GM19397 (cell line): ENCODE results near the gene GP1BB.

Source experiments
- ATAC-seq: cut with Tn5 transposase; IDR thresholded peaks from one replicate; pipeline ENCODE4 v1.9.1; 2021; ENCODE audit warnings: mild to moderate bottlenecking, moderate library complexity; ENCODE audit not compliant: unreplicated experiment

GP1BB gene

DNA sequence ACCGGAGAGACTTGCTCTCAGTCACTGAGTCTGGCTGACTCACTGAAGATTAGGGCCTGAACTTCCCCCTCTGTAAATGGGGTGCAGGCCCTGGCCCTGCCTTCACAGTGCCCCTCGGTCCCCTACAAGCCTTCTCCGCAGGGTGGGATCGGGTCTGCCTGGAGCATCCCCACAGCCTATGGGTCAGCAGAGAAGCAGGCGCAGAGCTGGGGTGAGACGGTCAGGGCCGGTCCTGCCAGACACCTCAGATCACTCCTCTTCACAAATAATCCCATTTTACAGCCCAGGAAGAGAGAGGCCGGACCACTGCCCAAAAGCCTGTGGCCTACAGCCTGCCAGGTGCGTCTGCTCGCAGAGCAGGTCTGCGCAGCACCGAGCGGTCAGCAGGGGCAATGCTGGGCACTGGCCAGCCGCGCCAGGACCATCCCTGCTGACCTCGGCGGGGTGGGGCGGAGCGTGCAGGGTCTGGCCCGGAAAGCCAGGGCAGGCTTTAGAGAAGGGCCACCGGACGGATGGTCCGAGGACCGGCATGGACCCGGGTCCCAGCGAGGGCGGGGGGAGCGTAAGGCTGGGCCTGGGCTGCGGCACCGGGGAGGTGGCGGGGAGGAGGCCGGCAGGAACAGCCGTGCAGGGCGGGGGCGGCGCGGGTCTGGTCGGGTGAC, 9.6 kb upstream of the GP1BB start:
- no peak for ATAC-seq

- no peak for ATAC-seq
Observed at GRCh38 chr22:19714312-19715187, 8.8 kb upstream of the GP1BB start, which contains the start of gene SEPTIN5. Gene SEPTIN5, plus strand, starts transcription at chr22:19714503. Its CDS starts 86 bp downstream, at chr22:19714589.

GRCh38 chr22:19715188-19715930, 8.0 kb upstream of the GP1BB start:
- no peak for ATAC-seq

DNA sequence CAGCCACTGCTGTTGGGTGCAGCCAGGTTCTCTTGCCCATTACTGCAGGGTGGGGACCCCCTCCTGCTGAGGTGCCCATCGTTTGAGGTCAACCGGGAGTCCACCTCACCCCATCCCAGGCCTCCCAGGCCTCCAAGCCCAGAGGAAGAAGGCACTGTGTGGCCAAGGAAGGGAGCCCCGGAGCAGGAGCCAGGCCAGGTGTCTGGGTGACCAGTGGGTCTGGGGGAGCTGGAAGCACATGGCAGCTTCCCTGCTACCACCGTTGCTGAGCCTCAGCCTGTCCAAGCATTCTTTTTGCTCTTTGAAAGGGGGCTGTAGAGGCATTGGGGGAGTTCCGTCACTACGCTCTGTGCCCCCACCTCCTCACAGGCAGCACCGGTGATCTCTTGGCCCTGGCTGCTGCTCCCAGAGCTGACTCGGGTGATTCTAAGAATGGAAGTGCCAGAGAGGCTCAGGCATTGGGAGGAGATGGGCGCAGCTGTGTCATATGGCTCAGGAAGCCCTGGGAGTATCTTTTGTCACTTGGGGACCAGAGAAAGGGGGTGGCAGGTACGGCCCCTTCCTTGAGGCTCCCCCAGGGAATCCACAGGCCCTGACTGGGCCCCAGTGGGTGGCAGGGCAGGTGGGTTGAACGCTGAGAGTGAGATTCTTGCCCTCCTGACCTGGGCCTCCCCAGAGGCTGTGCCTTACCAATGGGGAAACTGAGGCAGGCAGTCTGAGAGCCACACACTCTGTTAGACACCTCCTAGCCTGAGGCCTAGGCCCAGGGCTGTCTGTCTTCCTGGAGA, 7.1 kb upstream of the GP1BB start:
- ATAC-seq = no peak

DNA sequence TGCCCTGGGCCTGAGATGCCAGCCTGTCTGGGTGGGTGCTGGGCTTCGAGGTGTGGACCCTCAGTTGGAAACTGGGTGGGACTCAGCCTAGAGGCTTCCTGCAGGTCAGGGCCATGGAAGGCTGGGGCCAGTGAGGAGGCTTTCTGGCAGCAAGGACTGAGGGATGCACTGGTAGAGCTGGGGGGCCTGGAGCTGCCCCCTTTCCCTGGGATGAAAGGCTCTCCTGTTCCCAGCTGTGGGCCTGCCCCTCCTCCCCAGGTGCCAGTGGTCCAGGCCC, 6.6 kb upstream of the GP1BB start:
- ATAC-seq = no peak

- no peak for ATAC-seq
Observed at GRCh38 chr22:19717181-19717580, 6.2 kb upstream of the GP1BB start.

DNA sequence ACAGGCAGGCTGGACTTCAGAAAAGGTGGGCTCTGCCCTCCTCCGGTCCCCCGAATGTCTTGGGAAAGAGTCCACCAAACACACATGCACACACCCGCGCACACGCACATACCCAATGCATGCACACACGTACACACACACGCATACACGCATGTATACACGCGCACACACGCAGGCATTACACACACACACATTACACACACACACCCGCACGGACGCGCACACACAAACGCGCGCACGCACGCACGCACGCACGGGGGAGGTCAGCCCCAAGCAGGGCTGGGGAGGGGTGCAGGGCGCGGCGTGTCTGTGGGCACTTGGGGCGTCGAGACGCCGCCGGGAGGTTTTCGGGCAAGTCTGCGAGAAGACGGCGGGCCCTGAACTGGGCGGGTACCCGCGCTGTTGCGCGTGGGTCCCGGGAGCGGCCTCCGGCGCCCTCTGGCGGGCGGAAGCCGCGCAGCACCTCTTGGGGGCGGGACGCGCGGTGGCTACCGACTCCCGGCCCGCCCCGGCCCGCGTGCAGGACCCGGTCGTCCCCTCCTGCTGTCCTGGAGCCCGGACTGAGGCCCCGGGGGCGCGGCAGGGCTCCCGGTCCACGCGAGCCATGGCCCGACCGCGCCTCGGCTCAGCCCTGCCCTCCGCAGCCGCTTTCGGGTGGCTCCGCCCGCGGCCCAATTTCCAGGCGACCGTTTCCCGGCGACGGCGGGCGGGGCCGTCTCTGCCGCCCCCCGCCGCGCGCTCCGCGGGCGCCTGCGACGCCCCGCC, 5.5 kb upstream of the GP1BB start:
- ATAC-seq = no peak

GRCh38 chr22:19718456-19719049, 4.8 kb upstream of the GP1BB start:
- no peak for ATAC-seq

- ATAC-seq = no peak
Observed at GRCh38 chr22:19719050-19719482, 4.3 kb upstream of the GP1BB start.

GRCh38 chr22:19719488-19720021, 3.8 kb upstream of the GP1BB start:
- ATAC-seq = no peak

DNA sequence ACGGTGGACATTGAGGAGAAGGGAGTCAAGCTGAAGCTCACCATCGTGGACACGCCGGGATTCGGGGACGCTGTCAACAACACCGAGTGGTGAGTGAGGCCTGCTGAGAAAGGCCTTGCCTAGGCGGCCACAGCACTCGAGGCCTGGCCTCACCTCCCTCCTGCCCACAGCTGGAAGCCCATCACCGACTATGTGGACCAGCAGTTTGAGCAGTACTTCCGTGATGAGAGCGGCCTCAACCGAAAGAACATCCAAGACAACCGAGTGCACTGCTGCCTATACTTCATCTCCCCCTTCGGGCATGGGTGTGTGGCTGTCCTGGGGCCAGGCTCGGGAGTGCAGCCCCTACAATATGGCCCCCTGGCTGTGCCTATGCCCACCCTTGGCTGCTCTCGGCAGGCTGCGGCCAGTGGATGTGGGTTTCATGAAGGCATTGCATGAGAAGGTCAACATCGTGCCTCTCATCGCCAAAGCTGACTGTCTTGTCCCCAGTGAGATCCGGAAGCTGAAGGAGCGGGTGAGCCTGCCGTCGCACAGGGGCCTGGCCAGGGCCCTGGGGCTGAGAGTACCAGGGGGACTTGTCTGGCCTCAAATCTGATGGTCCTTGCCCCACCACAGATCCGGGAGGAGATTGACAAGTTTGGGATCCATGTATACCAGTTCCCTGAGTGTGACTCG, 3.0 kb upstream of the GP1BB start:
- ATAC-seq = no peak

GRCh38 chr22:19720999-19721329, 2.4 kb upstream of the GP1BB start:
- ATAC-seq = no peak

DNA sequence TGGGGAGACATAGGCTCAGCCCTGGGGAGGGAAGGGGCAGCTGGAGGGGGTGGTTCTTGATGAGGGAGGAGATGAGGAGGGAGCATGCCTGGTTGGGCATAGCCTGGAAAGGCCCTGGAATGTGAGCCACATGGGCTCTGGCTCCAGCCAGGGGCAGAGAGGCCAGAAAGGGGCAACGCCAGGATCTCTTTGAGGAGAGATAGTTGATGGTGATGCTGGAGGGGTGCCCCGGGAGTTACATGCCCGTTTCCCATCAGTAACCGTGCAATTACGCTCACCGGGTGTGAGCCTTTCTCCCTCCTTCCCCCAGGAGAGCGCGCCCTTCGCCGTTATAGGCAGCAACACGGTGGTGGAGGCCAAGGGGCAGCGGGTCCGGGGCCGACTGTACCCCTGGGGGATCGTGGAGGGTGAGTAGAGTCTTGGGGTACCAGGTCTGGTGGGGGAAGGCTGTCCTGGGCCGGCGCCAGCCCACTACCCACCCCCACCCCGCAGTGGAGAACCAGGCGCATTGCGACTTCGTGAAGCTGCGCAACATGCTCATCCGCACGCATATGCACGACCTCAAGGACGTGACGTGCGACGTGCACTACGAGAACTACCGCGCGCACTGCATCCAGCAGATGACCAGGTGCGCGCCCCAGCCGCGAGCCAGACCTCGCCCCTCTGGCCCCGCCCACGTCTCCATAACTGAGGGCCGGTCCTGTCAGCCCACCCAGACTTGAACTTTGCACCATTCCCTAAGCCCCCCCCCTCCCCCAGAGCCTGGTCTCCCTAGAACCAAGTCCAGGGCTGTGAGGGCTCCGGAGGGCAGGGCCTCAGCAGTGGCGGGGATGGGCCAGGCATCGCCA, 1.8 kb upstream of the GP1BB start:
- no peak for ATAC-seq

GRCh38 chr22:19722178-19722981, 959 bp upstream of the GP1BB start:
- ATAC-seq = no peak

GRCh38 chr22:19722982-19723231, 432 bp upstream of the GP1BB start:
- no peak for ATAC-seq

DNA sequence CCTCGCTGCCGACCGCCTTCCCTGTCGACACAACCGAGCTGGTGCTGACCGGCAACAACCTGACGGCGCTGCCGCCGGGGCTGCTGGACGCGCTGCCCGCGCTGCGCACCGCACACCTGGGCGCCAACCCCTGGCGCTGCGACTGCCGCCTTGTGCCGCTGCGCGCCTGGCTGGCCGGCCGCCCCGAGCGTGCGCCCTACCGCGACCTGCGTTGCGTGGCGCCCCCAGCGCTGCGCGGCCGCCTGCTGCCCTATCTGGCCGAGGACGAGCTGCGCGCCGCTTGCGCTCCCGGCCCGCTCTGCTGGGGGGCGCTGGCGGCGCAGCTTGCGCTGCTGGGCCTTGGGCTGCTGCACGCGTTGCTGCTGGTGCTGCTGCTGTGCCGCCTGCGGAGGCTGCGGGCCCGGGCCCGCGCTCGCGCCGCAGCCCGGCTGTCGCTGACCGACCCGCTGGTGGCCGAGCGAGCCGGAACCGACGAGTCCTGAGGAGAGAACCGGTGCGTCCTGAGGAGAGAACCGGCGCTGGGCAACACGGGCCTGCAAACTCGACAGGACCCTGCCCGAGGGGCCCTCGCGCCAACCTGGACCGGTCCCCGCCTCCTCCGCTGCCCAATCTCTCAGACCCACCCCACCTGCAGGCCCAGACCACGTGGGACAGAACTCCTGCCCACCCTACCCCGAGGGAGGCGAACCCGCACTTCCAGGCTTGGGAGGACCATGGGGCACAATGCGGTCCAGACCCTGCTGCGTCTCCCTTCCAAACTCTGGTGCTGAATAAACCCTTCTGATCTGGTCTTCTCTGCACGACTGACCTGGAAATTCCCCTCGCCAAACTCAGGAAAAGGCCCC, 866 bp downstream of the GP1BB start:
- ATAC-seq = no peak
